ENCODE results near the gene PARP8. TPM values are rescaled to one million over a fixed set of nuclear protein-coding genes. Genes with fewer than 3 reads are reported as not detected.

The PARP8 gene
- total and polyA plus RNA-seq, 3 experiments from 2014 or later, result 55.4 to 142 (median 58.4) TPM

- Histone ChIP-seq H3K36me3 (ENCODE audit: insufficient read depth, low read length) (no peaks in the 10 kb centered on the region), H3K4me3 (ENCODE audit: low read length) (peak overlapping the region; percentile 33), H3K27ac (ENCODE audit: low read depth, low read length) (no peak overlapping the region), H3K9me3 (ENCODE audit: low read length) (no peaks in the 10 kb centered on the region), H3K27me3 (ENCODE audit: insufficient read depth, low read length, poor library complexity, severe bottlenecking) (no peaks in the 10 kb centered on the region), H3K4me1 (ENCODE audit: insufficient read depth, low read length) (peaks cover 35% of the 10 kb centered on the region)
- H3K4me1 Mint-ChIP-seq, result peaks cover 80 to 93% (median 92%) of the 10 kb centered on the region in 3 donors
- H3K9me3 Mint-ChIP-seq, result no peaks in the 10 kb centered on the region
- ChIA-PET POLR2A (interaction anchor here (0.5 to 1.2 kb wide), 2 partner anchors 16 to 24 kb away, joined by 3 read pairs; no protein-coding TSS in a partner anchor), CTCF (interaction anchor here (0.7 to 1.0 kb wide), 2 partner anchors 16 to 286 kb away, joined by 3 read pairs; partner anchors contain the start of gene EMB)
- DNase-seq, result no peak
- peak overlapping the region; percentile 59 to 85 (median 78) for H3K27ac Mint-ChIP-seq
- peaks cover 0 to 24% (median 10%) of the 10 kb centered on the region in 3 donors for H3K36me3 Mint-ChIP-seq
- no peaks in the 10 kb centered on the region for H3K27me3 Mint-ChIP-seq
- peak overlapping the region in 6 of 7 donors; percentile 4 to 71 (median 61) for H3K4me3 Mint-ChIP-seq
Observed at GRCh38 chr5:50726475-50727148, 60.2 kb downstream of the PARP8 start.

- Histone ChIP-seq H3K27ac (ENCODE audit: low read depth, low read length) (no peak overlapping the region), H3K4me3 (ENCODE audit: low read length) (peak overlapping the region; percentile 33), H3K27me3 (ENCODE audit: insufficient read depth, low read length, poor library complexity, severe bottlenecking) (no peaks in the 10 kb centered on the region), H3K4me1 (ENCODE audit: insufficient read depth, low read length) (peaks cover 35% of the 10 kb centered on the region), H3K9me3 (ENCODE audit: low read length) (no peaks in the 10 kb centered on the region), H3K36me3 (ENCODE audit: insufficient read depth, low read length) (no peaks in the 10 kb centered on the region)
- Mint-ChIP-seq H3K9me3 (no peaks in the 10 kb centered on the region), H3K4me1 (peaks cover 80 to 93% (median 92%) of the 10 kb centered on the region in 3 donors), H3K27me3 (no peaks in the 10 kb centered on the region), H3K27ac (peak overlapping the region; percentile 59 to 85 (median 77)), H3K36me3 (peaks cover 0 to 26% (median 10%) of the 10 kb centered on the region in 3 donors), H3K4me3 (peak overlapping the region; percentile 2 to 71 (median 60))
- ChIA-PET POLR2A (interaction anchor here (1.2 kb wide), 1 partner anchor 16 kb away, joined by 3 read pairs; no protein-coding TSS in a partner anchor), CTCF (no interaction called here)
- no peak for DNase-seq
Observed at GRCh38 chr5:50727149-50727496, 60.7 kb downstream of the PARP8 start.

DNA sequence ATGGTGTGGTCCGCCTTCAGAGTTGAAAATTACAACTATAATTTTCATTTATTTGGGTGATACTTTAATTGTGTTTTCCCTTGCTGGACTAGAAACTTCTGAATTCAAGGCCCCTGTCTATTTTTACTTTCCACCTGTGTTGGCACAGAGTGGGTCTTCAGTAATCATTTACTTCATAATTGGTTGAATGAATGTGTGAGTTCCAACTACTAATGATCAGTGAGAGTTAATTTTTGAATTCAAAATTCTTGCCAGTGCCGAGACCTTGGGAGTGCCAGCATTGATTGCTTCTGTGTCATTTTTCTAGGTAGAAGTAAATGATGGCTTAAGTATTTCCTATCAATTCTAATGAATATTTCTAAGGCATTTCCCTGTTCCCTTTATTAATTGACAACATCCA is 61.4 kb downstream of the PARP8 start:
- Mint-ChIP-seq H3K36me3 (peaks cover 0 to 25% (median 10%) of the 10 kb centered on the region in 3 donors), H3K4me1 (peaks cover 75 to 91% (median 89%) of the 10 kb centered on the region in 3 donors), H3K4me3 (peak overlapping the region in 6 of 7 donors; percentile 0 to 66 (median 12)), H3K27ac (peak overlapping the region in 6 of 8 donors; percentile 30 to 79 (median 34)), H3K27me3 (no peaks in the 10 kb centered on the region), H3K9me3 (no peaks in the 10 kb centered on the region)
- no peak for DNase-seq
- Histone ChIP-seq H3K27me3 (ENCODE audit: insufficient read depth, low read length, poor library complexity, severe bottlenecking) (no peaks in the 10 kb centered on the region), H3K27ac (ENCODE audit: low read depth, low read length) (no peak overlapping the region), H3K9me3 (ENCODE audit: low read length) (no peaks in the 10 kb centered on the region), H3K4me3 (ENCODE audit: low read length) (no peak overlapping the region), H3K36me3 (ENCODE audit: insufficient read depth, low read length) (no peaks in the 10 kb centered on the region), H3K4me1 (ENCODE audit: insufficient read depth, low read length) (peaks cover 29% of the 10 kb centered on the region)
- CTCF ChIA-PET, result no interaction called here
- POLR2A ChIA-PET, result no interaction called here

GRCh38 chr5:50730336-50730735 is 63.9 kb downstream of the PARP8 start:
- Mint-ChIP-seq H3K27ac (peak overlapping the region in 4 of 8 donors; percentile 7 to 67 (median 43)), H3K9me3 (no peaks in the 10 kb centered on the region), H3K36me3 (peaks cover 0 to 29% (median 10%) of the 10 kb centered on the region in 3 donors), H3K4me3 (peak overlapping the region in 5 of 7 donors; percentile 10 to 36 (median 15)), H3K27me3 (no peaks in the 10 kb centered on the region), H3K4me1 (peaks cover 77 to 93% (median 92%) of the 10 kb centered on the region in 3 donors)
- Histone ChIP-seq H3K4me3 (ENCODE audit: low read length) (no peak overlapping the region), H3K4me1 (ENCODE audit: insufficient read depth, low read length) (peaks cover 26% of the 10 kb centered on the region), H3K9me3 (ENCODE audit: low read length) (no peaks in the 10 kb centered on the region), H3K27ac (ENCODE audit: low read depth, low read length) (no peak overlapping the region), H3K27me3 (ENCODE audit: insufficient read depth, low read length, poor library complexity, severe bottlenecking) (no peaks in the 10 kb centered on the region), H3K36me3 (ENCODE audit: insufficient read depth, low read length) (no peaks in the 10 kb centered on the region)
- CTCF ChIA-PET, result interaction anchor here (1.1 kb wide), 1 partner anchor 9 kb away, joined by 3 read pairs; no protein-coding TSS in a partner anchor
- POLR2A ChIA-PET, result no interaction called here
- no peak for DNase-seq

DNA sequence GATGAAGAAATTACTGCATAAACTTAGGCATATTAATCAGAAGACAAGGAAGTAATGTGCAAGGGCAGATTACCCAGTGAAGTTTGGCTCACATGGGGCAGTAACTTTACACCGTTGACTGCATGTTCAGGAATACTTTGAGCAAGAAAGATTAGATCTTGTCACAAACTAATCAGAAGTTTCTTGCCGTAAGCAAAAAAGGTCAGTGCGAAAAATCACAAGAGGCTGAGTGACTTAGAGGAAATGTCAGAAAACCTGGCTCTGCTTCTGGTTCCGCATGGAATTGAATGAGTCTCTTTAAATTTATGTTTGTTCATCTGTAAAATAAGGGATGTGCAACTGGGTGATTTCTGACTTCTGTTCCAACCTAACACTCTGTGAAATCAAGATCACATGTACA is 64.4 kb downstream of the PARP8 start:
- Mint-ChIP-seq H3K36me3 (peaks cover 0 to 29% (median 6%) of the 10 kb centered on the region in 3 donors), H3K4me1 (peaks cover 78 to 93% (median 92%) of the 10 kb centered on the region in 3 donors), H3K27ac (peak overlapping the region in 2 of 8 donors; percentile 33 to 38), H3K9me3 (no peaks in the 10 kb centered on the region), H3K4me3 (no peak overlapping the region), H3K27me3 (no peaks in the 10 kb centered on the region)
- H3K27ac ChIP-seq (ENCODE audit: low read depth, low read length), result no peak overlapping the region
- no peak for DNase-seq
- no peaks in the 10 kb centered on the region for H3K9me3 ChIP-seq (ENCODE audit: low read length)
- POLR2A ChIA-PET, result no interaction called here
- peaks cover 32% of the 10 kb centered on the region for H3K4me1 ChIP-seq (ENCODE audit: insufficient read depth, low read length)
- H3K27me3 ChIP-seq (ENCODE audit: insufficient read depth, low read length, poor library complexity, severe bottlenecking), result no peaks in the 10 kb centered on the region
- no peaks in the 10 kb centered on the region for H3K36me3 ChIP-seq (ENCODE audit: insufficient read depth, low read length)
- CTCF ChIA-PET, result no interaction called here
- H3K4me3 ChIP-seq (ENCODE audit: low read length), result no peak overlapping the region

- no peaks in the 10 kb centered on the region for H3K27me3 ChIP-seq (ENCODE audit: insufficient read depth, low read length, poor library complexity, severe bottlenecking)
- no peaks in the 10 kb centered on the region for H3K27me3 Mint-ChIP-seq
- ChIA-PET POLR2A (no interaction called here), CTCF (no interaction called here)
- peaks cover 32% of the 10 kb centered on the region for H3K4me1 ChIP-seq (ENCODE audit: insufficient read depth, low read length)
- H3K27ac Mint-ChIP-seq, result peak overlapping the region in 6 of 8 donors; percentile 1 to 84 (median 54)
- no peaks in the 10 kb centered on the region for H3K36me3 ChIP-seq (ENCODE audit: insufficient read depth, low read length)
- H3K4me3 Mint-ChIP-seq, result peak overlapping the region in 3 of 7 donors; percentile 30 to 41 (median 38)
- H3K27ac ChIP-seq (ENCODE audit: low read depth, low read length), result no peak overlapping the region
- peaks cover 75 to 92% (median 91%) of the 10 kb centered on the region in 3 donors for H3K4me1 Mint-ChIP-seq
- H3K36me3 Mint-ChIP-seq, result peaks cover 0 to 26% (median 5%) of the 10 kb centered on the region in 3 donors
- no peak for DNase-seq
- H3K9me3 Mint-ChIP-seq, result no peaks in the 10 kb centered on the region
- no peak overlapping the region for H3K4me3 ChIP-seq (ENCODE audit: low read length)
- no peaks in the 10 kb centered on the region for H3K9me3 ChIP-seq (ENCODE audit: low read length)
Observed at GRCh38 chr5:50733741-50734140, 67.3 kb downstream of the PARP8 start.

DNA sequence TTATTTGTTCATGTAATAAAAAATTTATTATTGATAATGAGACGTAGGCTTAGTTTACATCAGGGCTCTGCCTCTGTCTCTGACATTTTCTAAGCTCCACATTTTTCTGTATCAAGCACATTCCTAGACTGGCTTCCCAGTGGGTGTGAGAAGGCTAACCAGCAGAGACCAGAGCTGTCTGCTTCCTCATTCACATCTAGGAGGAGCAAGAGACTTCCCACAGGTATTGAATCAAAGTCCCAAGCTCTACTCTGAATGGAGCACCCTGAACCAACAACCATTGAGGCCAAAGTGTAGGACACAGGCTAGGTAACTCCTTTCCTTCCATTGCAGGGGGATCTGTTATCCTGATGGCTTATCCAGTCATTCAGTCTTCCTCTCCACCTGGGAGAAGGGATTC is 72.4 kb downstream of the PARP8 start:
- ChIA-PET CTCF (interaction anchor here (1.4 kb wide), 1 partner anchor 19 kb away, joined by 4 read pairs; no protein-coding TSS in a partner anchor), POLR2A (no interaction called here)
- Mint-ChIP-seq H3K9me3 (no peaks in the 10 kb centered on the region), H3K36me3 (peaks cover 5 to 28% (median 9%) of the 10 kb centered on the region in 3 donors), H3K27ac (peak overlapping the region in 6 of 8 donors; percentile 28 to 81 (median 50)), H3K27me3 (no peaks in the 10 kb centered on the region), H3K4me3 (peak overlapping the region in 1 of 7 donors; percentile 9), H3K4me1 (peaks cover 73 to 92% (median 91%) of the 10 kb centered on the region in 3 donors)
- H3K9me3 ChIP-seq (ENCODE audit: low read length), result no peaks in the 10 kb centered on the region
- no peak for DNase-seq
- no peaks in the 10 kb centered on the region for H3K36me3 ChIP-seq (ENCODE audit: insufficient read depth, low read length)
- no peak overlapping the region for H3K27ac ChIP-seq (ENCODE audit: low read depth, low read length)
- H3K4me1 ChIP-seq (ENCODE audit: insufficient read depth, low read length), result peaks cover 49% of the 10 kb centered on the region
- H3K4me3 ChIP-seq (ENCODE audit: low read length), result no peak overlapping the region
- no peaks in the 10 kb centered on the region for H3K27me3 ChIP-seq (ENCODE audit: insufficient read depth, low read length, poor library complexity, severe bottlenecking)

DNA sequence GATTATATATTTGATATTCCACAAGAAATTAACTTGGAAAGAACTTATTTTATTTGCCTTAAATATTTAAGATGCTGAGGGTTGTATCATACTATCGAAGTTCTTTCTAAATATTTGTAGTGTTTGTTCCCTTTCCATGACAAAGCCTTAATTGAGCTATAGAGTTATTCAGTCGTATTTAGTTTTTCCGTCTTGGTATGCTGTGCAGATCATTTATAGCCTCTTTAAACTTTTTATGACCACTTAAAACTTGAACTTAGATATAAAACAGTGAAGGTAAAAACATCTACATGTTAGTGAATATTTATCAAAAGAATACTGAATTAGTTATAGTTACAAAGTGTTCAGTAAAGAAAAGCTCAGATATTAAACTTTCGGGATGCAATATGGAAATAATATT is 74.4 kb downstream of the PARP8 start:
- ChIA-PET POLR2A (no interaction called here), CTCF (interaction anchor here (1.0 to 1.1 kb wide), 2 partner anchors 18 to 19 kb away, joined by 3 read pairs; no protein-coding TSS in a partner anchor)
- Mint-ChIP-seq H3K27me3 (no peaks in the 10 kb centered on the region), H3K4me3 (no peak overlapping the region), H3K27ac (peak overlapping the region in 3 of 8 donors; percentile 15 to 42 (median 20)), H3K4me1 (peaks cover 72 to 92% (median 89%) of the 10 kb centered on the region in 3 donors), H3K36me3 (peaks cover 5 to 28% (median 9%) of the 10 kb centered on the region in 3 donors), H3K9me3 (no peaks in the 10 kb centered on the region)
- H3K27me3 ChIP-seq (ENCODE audit: insufficient read depth, low read length, poor library complexity, severe bottlenecking), result no peaks in the 10 kb centered on the region
- DNase-seq, result no peak
- H3K27ac ChIP-seq (ENCODE audit: low read depth, low read length), result no peak overlapping the region
- H3K4me3 ChIP-seq (ENCODE audit: low read length), result no peak overlapping the region
- H3K4me1 ChIP-seq (ENCODE audit: insufficient read depth, low read length), result peaks cover 54% of the 10 kb centered on the region
- H3K36me3 ChIP-seq (ENCODE audit: insufficient read depth, low read length), result no peaks in the 10 kb centered on the region
- H3K9me3 ChIP-seq (ENCODE audit: low read length), result no peaks in the 10 kb centered on the region
